Kidney (tissue), 14 donors: ENCODE results near the gene PLPPR1. TPM values are rescaled to one million over a fixed set of nuclear protein-coding genes. Genes with fewer than 3 reads are reported as not detected.

ENCODE experiments used
- DNase-seq, 5 donors: peaks; one replicate each; pipeline ENCODE4 v3.0.0-alpha.2; 2013 to 2020
- FAIRE-seq: peaks from 2 replicates; lab custom pipeline; 2012; peaks lifted over from hg19 to GRCh38; lab: Jason Lieb, UNC
- H3K27ac ChIP-seq, 2 donors: one replicate each; pipeline ENCODE4 v1.7.0; 2013; ENCODE audit warnings: low read depth in 2 of 2, low read length in 2 of 2, inconsistent platforms in 1 of 2
- H3K27me3 ChIP-seq: one replicate; pipeline ENCODE4 v1.7.1; 2013; ENCODE audit warnings: low read length, inconsistent platforms; ENCODE audit not compliant: control insufficient read depth, insufficient read depth
- H3K36me3 ChIP-seq, 3 donors: one replicate each; pipeline versions ENCODE4 v1.7.0 to v1.7.1; 2013; ENCODE audit warnings: low read length in 3 of 3, control low read depth in 1 of 3, inconsistent platforms in 1 of 3; ENCODE audit not compliant: insufficient read depth in 3 of 3, control insufficient read depth in 2 of 3
- H3K4me1 ChIP-seq, 3 donors: one replicate each; pipeline versions ENCODE4 v1.7.0 to v1.7.1; 2013; ENCODE audit warnings: low read length in 3 of 3, inconsistent platforms in 1 of 3, low read depth in 1 of 3; ENCODE audit not compliant: control insufficient read depth in 2 of 3, insufficient read depth in 2 of 3
- H3K4me3 ChIP-seq, 3 donors: one replicate each; pipeline versions ENCODE4 v1.7.0 to v1.8.1; 2013; ENCODE audit warnings: low read length in 3 of 3, control low read depth in 1 of 3, inconsistent platforms in 1 of 3
- H3K9ac ChIP-seq, 3 donors: one replicate each; pipeline versions ENCODE4 v1.7.0 to v1.7.1; 2013; ENCODE audit warnings: low read length in 3 of 3, control low read depth in 1 of 3, inconsistent platforms in 1 of 3
- H3K9me3 ChIP-seq, 3 donors: one replicate each; pipeline versions ENCODE4 v1.7.0 to v1.7.1; 2013; ENCODE audit warnings: low read length in 3 of 3, control low read depth in 1 of 3, inconsistent platforms in 1 of 3; ENCODE audit not compliant: control insufficient read depth in 2 of 3, insufficient read depth in 1 of 3
- intact Hi-C: fragments of 100-400 bp; cut with DNase I; formaldehyde crosslinking; loops from one replicate; pipeline ENCODE4 v1.11.1; 2022
- polyA plus RNA-seq: library from polyadenylated mRNA; stranded (reverse); fragments of 350-450 nt; fragmentation: Illumina TruSeq; extraction: RNeasy Lipid Tissue Mini Kit (QIAGEN cat#74804); gene quantifications from one replicate; pipeline ENCODE4 v1.2.3, GENCODE V29; 2014; ENCODE audit warnings: low read depth, low replicate concordance; ENCODE audit not compliant: insufficient read depth
- total RNA-seq: library from RNA; stranded (reverse); fragmentation: NEBNext Ultra II Directional; extraction: Animal tissue kit (Norgen Biotek cat#: 25700); gene quantifications from one replicate; pipeline ENCODE4 v1.2.1, GENCODE V29; 2021
- TF ChIP-seq, protein P1 (sequence below): IDR thresholded peaks from 3 replicates; pipeline ENCODE4 v1.5.1; 2012; ENCODE audit warnings: mild to moderate bottlenecking, moderate library complexity, borderline replicate concordance; ENCODE audit not compliant: insufficient read depth; ENCODE audit errors: extremely low read depth
- donor health status: control.
- donor health status: control.
- donor health status: control.
- donor health status: control.
- donor health status: control.
- donor health status: DM: yes; HTN: yes; CAD: no.
- donor health status: Normal renal cell carcinoma (clear cell type).

The PLPPR1 gene
- total and polyA plus RNA-seq, 2 donors from 2014 or later = 0.98 to 21.6 TPM

GRCh38 chr9:101087426-101087825 is 58.9 kb downstream of the PLPPR1 start:
- intact Hi-C loops = no loop called here
- Histone ChIP-seq H3K36me3 (no peaks in the 10 kb centered on the region), H3K9me3 (no peaks in the 10 kb centered on the region), H3K4me1 (no peaks in the 10 kb centered on the region), H3K9ac (no peak overlapping the region), H3K4me3 (no peak overlapping the region), H3K27ac (no peak overlapping the region), H3K27me3 (no peaks in the 10 kb centered on the region)
- no peak for FAIRE-seq
- DNase-seq = no peak
- TF ChIP-seq, protein P1, sequence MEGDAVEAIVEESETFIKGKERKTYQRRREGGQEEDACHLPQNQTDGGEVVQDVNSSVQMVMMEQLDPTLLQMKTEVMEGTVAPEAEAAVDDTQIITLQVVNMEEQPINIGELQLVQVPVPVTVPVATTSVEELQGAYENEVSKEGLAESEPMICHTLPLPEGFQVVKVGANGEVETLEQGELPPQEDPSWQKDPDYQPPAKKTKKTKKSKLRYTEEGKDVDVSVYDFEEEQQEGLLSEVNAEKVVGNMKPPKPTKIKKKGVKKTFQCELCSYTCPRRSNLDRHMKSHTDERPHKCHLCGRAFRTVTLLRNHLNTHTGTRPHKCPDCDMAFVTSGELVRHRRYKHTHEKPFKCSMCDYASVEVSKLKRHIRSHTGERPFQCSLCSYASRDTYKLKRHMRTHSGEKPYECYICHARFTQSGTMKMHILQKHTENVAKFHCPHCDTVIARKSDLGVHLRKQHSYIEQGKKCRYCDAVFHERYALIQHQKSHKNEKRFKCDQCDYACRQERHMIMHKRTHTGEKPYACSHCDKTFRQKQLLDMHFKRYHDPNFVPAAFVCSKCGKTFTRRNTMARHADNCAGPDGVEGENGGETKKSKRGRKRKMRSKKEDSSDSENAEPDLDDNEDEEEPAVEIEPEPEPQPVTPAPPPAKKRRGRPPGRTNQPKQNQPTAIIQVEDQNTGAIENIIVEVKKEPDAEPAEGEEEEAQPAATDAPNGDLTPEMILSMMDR = no peak

DNA sequence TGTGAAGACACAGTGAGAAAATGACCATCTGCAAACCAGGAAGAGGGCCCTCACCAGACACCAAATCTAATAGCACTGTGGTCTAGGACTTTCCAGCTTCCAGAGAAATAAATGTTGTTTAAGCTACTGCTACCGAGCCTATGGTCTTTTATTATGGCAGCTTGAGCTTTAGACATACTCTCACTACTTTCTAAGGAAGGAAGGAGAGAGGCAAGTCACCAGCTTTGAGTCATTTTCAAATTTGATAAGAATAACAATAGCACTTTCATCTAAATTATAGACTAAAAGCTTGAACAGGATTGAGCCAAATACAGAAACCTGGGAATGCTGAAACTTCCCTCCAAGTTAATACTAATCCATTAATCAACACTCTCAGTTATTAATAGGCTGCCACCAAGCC is 64.4 kb downstream of the PLPPR1 start:
- Histone ChIP-seq H3K27ac (no peak overlapping the region), H3K4me3 (no peak overlapping the region), H3K36me3 (no peaks in the 10 kb centered on the region), H3K4me1 (no peaks in the 10 kb centered on the region), H3K27me3 (no peaks in the 10 kb centered on the region), H3K9me3 (no peaks in the 10 kb centered on the region), H3K9ac (no peak overlapping the region)
- FAIRE-seq (no peak), DNase-seq (no peak)
- TF ChIP-seq, protein P1 = no peak
- intact Hi-C loops = no loop called here

- Histone ChIP-seq H3K9me3 (no peaks in the 10 kb centered on the region), H3K36me3 (no peaks in the 10 kb centered on the region), H3K9ac (no peak overlapping the region), H3K4me3 (no peak overlapping the region), H3K27me3 (no peaks in the 10 kb centered on the region), H3K4me1 (no peaks in the 10 kb centered on the region), H3K27ac (no peak overlapping the region)
- intact Hi-C loops = no loop called here
- DNase-seq (peak in 1 of 5 donors; percentile 13), FAIRE-seq (no peak)
- TF ChIP-seq, protein P1 = no peak
Observed at GRCh38 chr9:101093620-101094019, 65.1 kb downstream of the PLPPR1 start.

- DNase-seq (no peak), FAIRE-seq (no peak)
- Histone ChIP-seq H3K9me3 (no peaks in the 10 kb centered on the region), H3K9ac (no peak overlapping the region), H3K4me3 (no peak overlapping the region), H3K27me3 (no peaks in the 10 kb centered on the region), H3K4me1 (no peaks in the 10 kb centered on the region), H3K27ac (no peak overlapping the region), H3K36me3 (no peaks in the 10 kb centered on the region)
- intact Hi-C loops = no loop called here
- TF ChIP-seq, protein P1 = no peak
Observed at GRCh38 chr9:101094686-101095085, 66.2 kb downstream of the PLPPR1 start.
